H1 (cell line): ENCODE results near the gene WIPF3. TPM values are rescaled to one million over a fixed set of nuclear protein-coding genes. Genes with fewer than 3 reads are reported as not detected.

Source experiments
- CBX8 ChIP-seq: fragments of 300-800, 300-1000 bp; sonication (generic); IDR thresholded peaks from 2 replicates; pipeline ENCODE4 v1.7.1; 2016; ENCODE audit warnings: low read depth, low read length, borderline replicate concordance
- FOSL1 ChIP-seq: IDR thresholded peaks from 2 replicates; pipeline ENCODE4 v1.6.1; 2011; ENCODE audit warnings: mild to moderate bottlenecking, low read depth, low read length, moderate library complexity; ENCODE audit not compliant: insufficient read depth
- RNF2 ChIP-seq: fragments of 200-900, 300-1000 bp; sonication (generic); IDR thresholded peaks from 2 replicates; pipeline ENCODE4 v1.7.1; 2016; ENCODE audit warnings: borderline replicate concordance, low read depth, mild to moderate bottlenecking, antibody characterized with exemption, low read length; ENCODE audit not compliant: poor library complexity, severe bottlenecking; ENCODE audit errors: missing control alignments
- polyA plus RNA-seq, 7 experiments: library from polyadenylated mRNA; depleted of rRNA in 3 of 7; stranded (reverse) in 5 of 7; unstranded in 2 of 7; fragments of >200 nt in 5 of 7; fragments of 200-250 nt in 2 of 7; gene quantifications; 1 replicate in 5 of 7; 2 replicates in 1 of 7; 4 replicates in 1 of 7; pipeline versions ENCODE4 v1.2.1 to v1.2.3, GENCODE V29; 2011 to 2013; ENCODE audit warnings: missing spikeins in 2 of 7, mixed read lengths in 2 of 7
- total RNA-seq: library from RNA; stranded (reverse); fragmentation: NEBNext Ultra II Directional; extraction: Animal tissue kit (Norgen Biotek cat#: 25700); gene quantifications from 2 replicates; pipeline ENCODE4 v1.2.1, GENCODE V29; 2021
- TF ChIP-seq, protein P1 (sequence below): IDR thresholded peaks from 2 replicates; pipeline ENCODE4 v1.6.1; 2012; ENCODE audit warnings: inconsistent platforms

Gene WIPF3
- total and polyA plus RNA-seq, 2 of the 8 experiments (the other 6 are each of a cell fraction or from before 2014, with no cell fraction given) = 5.0 to 12.1 TPM

DNA sequence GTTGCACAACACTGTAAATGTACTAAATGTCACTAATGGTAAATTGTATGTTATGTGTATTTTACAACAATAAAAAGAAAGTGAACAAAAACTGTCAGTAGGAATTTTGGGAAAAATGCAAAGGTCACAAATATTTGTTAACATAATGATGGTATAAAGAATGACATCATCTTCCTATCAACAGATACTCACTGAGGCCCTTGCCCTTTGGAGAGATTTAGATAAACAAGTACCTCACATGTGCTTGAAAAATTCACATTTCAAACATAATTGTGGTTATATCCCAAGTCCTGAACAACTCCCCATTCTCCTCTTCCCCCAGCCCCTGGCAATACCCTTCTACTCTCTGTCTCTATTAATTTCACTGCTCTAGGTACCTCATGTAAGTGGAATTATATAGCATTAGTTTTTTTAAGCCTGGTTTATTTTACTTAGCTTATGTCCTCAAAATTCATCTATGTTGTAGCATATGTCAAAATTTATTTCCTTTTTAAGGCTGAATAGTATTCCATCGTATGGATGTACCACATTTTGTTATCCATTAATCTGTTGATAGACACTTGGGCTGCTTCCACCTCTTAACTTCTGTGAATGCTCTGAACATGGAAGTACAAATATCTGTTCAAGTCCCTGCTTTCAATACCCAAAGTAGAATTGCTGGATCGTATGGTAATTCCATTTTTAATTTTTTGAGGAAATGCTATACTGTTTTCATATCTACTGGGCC lies 90.5 kb downstream of the WIPF3 start (continued):
- TF ChIP-seq, protein P1, sequence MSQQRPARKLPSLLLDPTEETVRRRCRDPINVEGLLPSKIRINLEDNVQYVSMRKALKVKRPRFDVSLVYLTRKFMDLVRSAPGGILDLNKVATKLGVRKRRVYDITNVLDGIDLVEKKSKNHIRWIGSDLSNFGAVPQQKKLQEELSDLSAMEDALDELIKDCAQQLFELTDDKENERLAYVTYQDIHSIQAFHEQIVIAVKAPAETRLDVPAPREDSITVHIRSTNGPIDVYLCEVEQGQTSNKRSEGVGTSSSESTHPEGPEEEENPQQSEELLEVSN = no peak
- TF ChIP-seq FOSL1 (no peak), RNF2 (no peak), CBX8 (no peak)
